ENCODE data around the gene NAT8L. TPM values are rescaled to one million over a fixed set of nuclear protein-coding genes. Genes with fewer than 3 reads are reported as not detected.
"Not testable (repeated sequence)": the region's sequence is repeated elsewhere in the genome, so short reads cannot be mapped to it uniquely, and the experiment has no call there.

NAT8L gene, protein sequence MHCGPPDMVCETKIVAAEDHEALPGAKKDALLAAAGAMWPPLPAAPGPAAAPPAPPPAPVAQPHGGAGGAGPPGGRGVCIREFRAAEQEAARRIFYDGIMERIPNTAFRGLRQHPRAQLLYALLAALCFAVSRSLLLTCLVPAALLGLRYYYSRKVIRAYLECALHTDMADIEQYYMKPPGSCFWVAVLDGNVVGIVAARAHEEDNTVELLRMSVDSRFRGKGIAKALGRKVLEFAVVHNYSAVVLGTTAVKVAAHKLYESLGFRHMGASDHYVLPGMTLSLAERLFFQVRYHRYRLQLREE
- under 1 TPM in 5 of 6 experiments, not detected in 1; 0.05 to 0.14 (median 0.11) TPM for total RNA-seq (2021; fragmentation: NEBNext Ultra II Directional; extraction: Animal tissue kit (Norgen Biotek cat#: 25700))
- long read RNA-seq, result 0 reads

DNA sequence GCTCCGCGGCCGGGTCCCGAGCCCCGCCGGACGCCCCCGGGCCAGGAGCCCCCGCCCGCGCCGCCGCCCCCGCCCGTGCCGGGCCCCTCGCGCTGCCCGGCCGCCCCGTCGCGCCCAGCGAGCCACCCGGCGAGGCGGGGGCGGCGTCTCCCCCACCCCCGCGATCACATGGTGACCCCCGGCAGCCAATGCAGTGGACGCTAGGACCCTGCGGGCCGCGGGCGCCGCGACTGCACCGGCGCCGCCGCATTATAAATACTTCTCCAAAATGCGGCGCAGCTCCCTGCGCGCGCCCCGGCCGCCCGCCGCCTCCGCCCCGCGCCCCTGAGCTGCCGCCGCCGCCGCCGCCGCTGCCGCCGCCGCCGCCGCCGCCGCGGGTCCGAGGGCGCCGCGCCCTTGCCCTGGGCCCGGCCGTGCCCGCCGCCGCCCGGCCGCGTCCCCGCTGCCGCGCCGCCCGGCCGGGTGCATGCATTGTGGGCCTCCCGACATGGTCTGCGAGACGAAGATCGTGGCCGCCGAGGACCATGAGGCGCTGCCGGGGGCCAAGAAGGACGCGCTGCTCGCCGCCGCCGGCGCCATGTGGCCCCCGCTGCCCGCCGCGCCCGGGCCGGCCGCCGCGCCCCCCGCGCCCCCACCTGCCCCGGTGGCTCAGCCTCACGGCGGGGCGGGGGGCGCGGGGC lies at the start of gene NAT8L:
TSS of gene NAT8L (plus strand) at position 282 of the 680 bp plus-strand sequence. CDS start at position 467, 185 bp downstream.
- no peaks in the 10 kb centered on the region for H3K4me1 Mint-ChIP-seq (ENCODE audit: low read depth)
- peaks cover 24% of the 10 kb centered on the region for H3K27me3 Mint-ChIP-seq (ENCODE audit: insufficient read depth)
- TF ChIP-seq, protein P1, sequence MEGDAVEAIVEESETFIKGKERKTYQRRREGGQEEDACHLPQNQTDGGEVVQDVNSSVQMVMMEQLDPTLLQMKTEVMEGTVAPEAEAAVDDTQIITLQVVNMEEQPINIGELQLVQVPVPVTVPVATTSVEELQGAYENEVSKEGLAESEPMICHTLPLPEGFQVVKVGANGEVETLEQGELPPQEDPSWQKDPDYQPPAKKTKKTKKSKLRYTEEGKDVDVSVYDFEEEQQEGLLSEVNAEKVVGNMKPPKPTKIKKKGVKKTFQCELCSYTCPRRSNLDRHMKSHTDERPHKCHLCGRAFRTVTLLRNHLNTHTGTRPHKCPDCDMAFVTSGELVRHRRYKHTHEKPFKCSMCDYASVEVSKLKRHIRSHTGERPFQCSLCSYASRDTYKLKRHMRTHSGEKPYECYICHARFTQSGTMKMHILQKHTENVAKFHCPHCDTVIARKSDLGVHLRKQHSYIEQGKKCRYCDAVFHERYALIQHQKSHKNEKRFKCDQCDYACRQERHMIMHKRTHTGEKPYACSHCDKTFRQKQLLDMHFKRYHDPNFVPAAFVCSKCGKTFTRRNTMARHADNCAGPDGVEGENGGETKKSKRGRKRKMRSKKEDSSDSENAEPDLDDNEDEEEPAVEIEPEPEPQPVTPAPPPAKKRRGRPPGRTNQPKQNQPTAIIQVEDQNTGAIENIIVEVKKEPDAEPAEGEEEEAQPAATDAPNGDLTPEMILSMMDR (IDR thresholded peaks at IDR 0.05), result no peak
- H3K4me3 Mint-ChIP-seq, result no peak within 1 kb of the TSS
- H3K27ac Mint-ChIP-seq, result no peak within 1 kb of the TSS
- DNase-seq, result no peak
- no peaks in the 10 kb centered on the region for H3K9me3 Mint-ChIP-seq
- H3K36me3 Mint-ChIP-seq (ENCODE audit: low read depth), result no peaks in the 10 kb centered on the region

DNA sequence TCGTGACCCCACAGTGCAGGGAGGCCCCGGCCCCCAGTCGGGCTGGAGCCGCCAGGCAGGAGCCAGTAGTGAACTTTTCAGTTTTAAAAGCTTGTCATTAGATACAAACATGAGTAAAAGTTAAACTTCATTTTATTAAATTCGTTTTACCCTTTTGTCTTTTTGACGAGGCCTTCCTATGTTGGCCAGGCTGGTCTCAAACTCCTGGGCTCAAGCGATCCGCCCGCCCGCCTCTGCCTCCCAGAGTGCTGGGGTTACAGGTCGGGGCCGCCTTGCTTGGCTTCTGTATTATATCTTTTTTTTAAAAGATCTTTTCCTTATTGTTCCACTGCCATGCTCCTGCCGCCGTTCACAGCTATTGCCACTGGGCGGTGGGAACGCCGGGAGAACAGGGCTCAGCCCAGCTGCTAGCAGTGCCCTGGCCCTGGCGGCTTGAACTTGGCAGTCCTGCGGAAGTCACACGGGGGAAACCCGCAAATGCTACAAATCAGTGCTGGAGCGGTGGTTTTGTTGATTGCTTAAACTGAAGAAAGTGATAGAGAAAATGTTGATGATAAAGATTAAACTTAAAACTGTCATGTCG lies 49.4 kb upstream of the NAT8L start:
- peaks cover 18% of the 10 kb centered on the region for H3K4me1 Mint-ChIP-seq (ENCODE audit: low read depth)
- DNase-seq, result peak; percentile 60
- no peaks in the 10 kb centered on the region for H3K9me3 Mint-ChIP-seq
- H3K27ac Mint-ChIP-seq, result peak overlapping the region; percentile 62
- TF ChIP-seq, protein P1 (IDR thresholded peaks at IDR 0.05), result no peak; the same call in 1 of the 2 replicates
- peaks cover 7% of the 10 kb centered on the region; the same call in 1 of the 2 replicates for H3K36me3 Mint-ChIP-seq (ENCODE audit: low read depth)
- H3K27me3 Mint-ChIP-seq (ENCODE audit: insufficient read depth), result peaks cover 8% of the 10 kb centered on the region; the same call in 1 of the 2 replicates
- H3K4me3 Mint-ChIP-seq, result peak overlapping the region; percentile 93

DNA sequence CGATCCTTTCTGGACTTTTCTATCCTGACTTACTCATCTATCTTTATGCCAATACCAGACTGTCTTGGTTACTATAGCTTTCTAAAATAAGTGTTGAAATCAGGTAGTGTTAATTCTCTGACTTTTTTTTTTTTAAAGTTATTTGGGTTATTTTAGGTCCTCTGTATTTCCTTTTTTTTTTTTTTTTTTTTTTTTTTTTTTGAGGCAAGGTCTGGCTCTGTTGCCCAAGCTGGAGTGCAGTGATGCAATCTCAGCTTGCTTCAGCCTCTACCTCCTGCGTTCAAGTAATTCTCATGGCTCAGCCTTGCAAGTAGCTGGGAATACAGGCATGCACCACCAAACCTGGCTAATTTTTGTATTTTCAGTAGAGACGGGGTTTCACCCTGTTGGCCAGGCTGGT lies 47.5 kb upstream of the NAT8L start:
- H3K9me3 Mint-ChIP-seq, result no peaks in the 10 kb centered on the region
- peaks cover 8% of the 10 kb centered on the region; the same call in 1 of the 2 replicates for H3K27me3 Mint-ChIP-seq (ENCODE audit: insufficient read depth)
- H3K4me3 Mint-ChIP-seq, result no peak overlapping the region
- TF ChIP-seq, protein P1 (IDR thresholded peaks at IDR 0.05), result no peak
- no peak overlapping the region for H3K27ac Mint-ChIP-seq
- H3K36me3 Mint-ChIP-seq (ENCODE audit: low read depth), result peaks cover 6% of the 10 kb centered on the region; the same call in 1 of the 2 replicates
- peaks cover 18% of the 10 kb centered on the region for H3K4me1 Mint-ChIP-seq (ENCODE audit: low read depth)
- DNase-seq, result no peak

DNA sequence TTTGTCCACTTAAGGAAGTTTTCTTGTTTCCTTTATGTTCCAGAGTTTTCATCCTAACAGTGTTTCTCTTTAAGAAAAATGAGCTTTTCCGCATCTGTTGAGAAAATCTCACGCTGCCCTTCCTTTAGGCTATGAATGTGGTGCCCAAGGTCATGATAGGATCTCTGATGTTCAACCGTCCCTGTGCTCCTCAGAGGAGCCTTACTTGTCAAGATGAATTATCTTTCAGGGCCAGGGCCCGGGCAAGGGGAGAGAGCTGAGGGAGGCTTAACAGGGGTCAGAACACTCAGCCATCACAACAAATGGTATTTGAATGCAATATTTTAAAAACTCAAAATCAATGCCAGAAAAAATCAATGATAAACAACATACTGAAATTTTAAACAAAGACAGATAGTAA lies 44.1 kb upstream of the NAT8L start:
- peaks cover 20% of the 10 kb centered on the region for H3K27me3 Mint-ChIP-seq (ENCODE audit: insufficient read depth)

DNA sequence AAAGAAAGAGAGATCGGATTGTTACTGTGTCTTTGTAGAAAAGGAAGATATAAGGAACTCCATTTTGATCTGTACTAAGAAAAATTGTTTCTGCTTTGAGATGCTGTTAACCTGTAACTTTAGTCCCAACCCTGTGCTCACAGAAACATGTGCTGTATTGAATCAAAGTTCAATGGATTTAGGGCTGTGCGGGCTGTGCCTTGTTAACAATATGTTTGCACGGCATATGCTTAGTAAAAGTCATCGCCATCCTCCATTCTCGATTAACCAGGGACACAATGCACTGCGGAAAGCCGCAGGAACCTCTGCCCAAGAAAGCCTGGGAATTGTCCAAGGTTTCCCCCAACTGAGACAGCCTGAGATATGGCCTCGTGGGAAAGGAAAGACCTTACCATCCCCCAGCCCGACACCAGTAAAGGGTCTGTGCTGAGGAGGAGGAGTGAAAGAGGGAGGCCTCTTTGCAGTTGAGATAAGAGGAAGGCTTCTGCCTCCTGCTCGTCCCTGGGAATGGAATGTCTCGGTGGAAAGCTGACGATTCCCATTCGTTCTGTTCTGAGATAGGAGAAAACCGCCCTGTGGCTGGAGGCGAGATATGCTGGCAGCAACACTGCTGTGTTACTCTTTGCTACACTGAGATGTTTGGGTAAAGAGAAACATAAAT lies 37.6 kb upstream of the NAT8L start:
- not testable (repeated sequence) for H3K27ac Mint-ChIP-seq; DNase-seq; H3K9me3 Mint-ChIP-seq; H3K4me3 Mint-ChIP-seq; H3K36me3 Mint-ChIP-seq (ENCODE audit: low read depth); H3K4me1 Mint-ChIP-seq (ENCODE audit: low read depth)
- H3K27me3 Mint-ChIP-seq (ENCODE audit: insufficient read depth), result peaks cover 38% of the 10 kb centered on the region

More for the DNA sequence above, 44.1 kb upstream of the NAT8L start:
- H3K4me3 Mint-ChIP-seq, result no peak overlapping the region
- no peaks in the 10 kb centered on the region for H3K36me3 Mint-ChIP-seq (ENCODE audit: low read depth)
- DNase-seq, result no peak
- H3K4me1 Mint-ChIP-seq (ENCODE audit: low read depth), result peaks cover 2% of the 10 kb centered on the region; the same call in 1 of the 2 replicates
- no peaks in the 10 kb centered on the region for H3K9me3 Mint-ChIP-seq
- TF ChIP-seq, protein P1 (IDR thresholded peaks at IDR 0.05), result no peak
- H3K27ac Mint-ChIP-seq, result no peak overlapping the region

Data from HFFc6 (cell line).